Breast epithelium (tissue), 3 donors: ENCODE measurements around the gene CHIT1.

ENCODE experiments used
- POLR2A ChIP-seq: fragments of 450-650 bp; IDR thresholded peaks from one replicate; pipeline ENCODE4 v1.6.1; 2016; ENCODE audit warnings: antibody characterized with exemption, mild to moderate bottlenecking, moderate library complexity
- TF ChIP-seq, protein P1 (sequence below), 3 donors: fragments of 450-650 bp; IDR thresholded peaks; one replicate each; pipeline ENCODE4 v1.5.1; 2016 to 2017; ENCODE audit warnings: antibody characterized with exemption in 3 of 3, mild to moderate bottlenecking in 3 of 3, moderate library complexity in 3 of 3

DNA sequence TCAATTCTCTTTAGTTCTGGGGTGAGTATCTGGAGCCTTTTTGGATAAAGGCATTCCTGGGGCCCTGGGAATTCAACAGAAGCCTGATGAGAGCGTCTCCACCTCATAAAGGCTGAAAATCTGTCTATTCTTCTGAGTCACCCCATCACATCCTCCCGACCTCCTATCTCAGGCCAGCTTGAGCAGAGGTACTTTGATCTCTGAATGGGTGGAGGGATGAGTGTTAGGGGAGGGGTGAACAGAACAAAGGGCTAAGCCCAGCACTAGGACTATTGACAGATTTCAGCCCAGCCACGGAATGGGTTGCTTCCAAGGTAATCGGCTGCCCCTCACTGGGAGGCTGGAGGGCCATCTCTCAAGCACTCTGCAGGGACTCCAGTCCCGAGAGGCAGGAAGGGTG is 51.4 kb downstream of the CHIT1 start:
- TF ChIP-seq POLR2A: no peak
- TF ChIP-seq, protein P1, sequence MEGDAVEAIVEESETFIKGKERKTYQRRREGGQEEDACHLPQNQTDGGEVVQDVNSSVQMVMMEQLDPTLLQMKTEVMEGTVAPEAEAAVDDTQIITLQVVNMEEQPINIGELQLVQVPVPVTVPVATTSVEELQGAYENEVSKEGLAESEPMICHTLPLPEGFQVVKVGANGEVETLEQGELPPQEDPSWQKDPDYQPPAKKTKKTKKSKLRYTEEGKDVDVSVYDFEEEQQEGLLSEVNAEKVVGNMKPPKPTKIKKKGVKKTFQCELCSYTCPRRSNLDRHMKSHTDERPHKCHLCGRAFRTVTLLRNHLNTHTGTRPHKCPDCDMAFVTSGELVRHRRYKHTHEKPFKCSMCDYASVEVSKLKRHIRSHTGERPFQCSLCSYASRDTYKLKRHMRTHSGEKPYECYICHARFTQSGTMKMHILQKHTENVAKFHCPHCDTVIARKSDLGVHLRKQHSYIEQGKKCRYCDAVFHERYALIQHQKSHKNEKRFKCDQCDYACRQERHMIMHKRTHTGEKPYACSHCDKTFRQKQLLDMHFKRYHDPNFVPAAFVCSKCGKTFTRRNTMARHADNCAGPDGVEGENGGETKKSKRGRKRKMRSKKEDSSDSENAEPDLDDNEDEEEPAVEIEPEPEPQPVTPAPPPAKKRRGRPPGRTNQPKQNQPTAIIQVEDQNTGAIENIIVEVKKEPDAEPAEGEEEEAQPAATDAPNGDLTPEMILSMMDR (IDR thresholded peaks at IDR 0.05): no peak
